Right hindlimb (tissue), 1 donor: ENCODE measurements around the gene TMEM135.
"Not testable (repeated sequence)": the region's sequence is repeated elsewhere in the genome, so short reads cannot be mapped to it uniquely, and the experiment has no call there.

Experiments
- DNase-seq: peaks from one replicate; pipeline ENCODE4 v3.0.0-alpha.2; 2018

TMEM135 gene

GRCh38 chr11:87263979-87264378, 226.2 kb downstream of the TMEM135 start:
- DNase-seq, result no peak

- no peak for DNase-seq
Observed at GRCh38 chr11:87265132-87265531, 227.4 kb downstream of the TMEM135 start.

GRCh38 chr11:87265979-87266378, 228.2 kb downstream of the TMEM135 start:
- DNase-seq, result no peak

GRCh38 chr11:87266751-87267150, 229.0 kb downstream of the TMEM135 start:
- no peak for DNase-seq

- not testable (repeated sequence) for DNase-seq
Observed at GRCh38 chr11:87271951-87272350, 234.2 kb downstream of the TMEM135 start.

GRCh38 chr11:87275176-87275575, 237.4 kb downstream of the TMEM135 start:
- DNase-seq, result no peak

GRCh38 chr11:87280143-87280542, 242.4 kb downstream of the TMEM135 start:
- DNase-seq, result no peak

- DNase-seq, result no peak
Observed at GRCh38 chr11:87281496-87281895, 243.8 kb downstream of the TMEM135 start.

- peak; percentile 46 for DNase-seq
Observed at GRCh38 chr11:87284306-87284705, 246.6 kb downstream of the TMEM135 start.

GRCh38 chr11:87285674-87286073, 247.9 kb downstream of the TMEM135 start:
- not testable (repeated sequence) for DNase-seq

GRCh38 chr11:87286338-87286737, 248.6 kb downstream of the TMEM135 start:
- no peak for DNase-seq

GRCh38 chr11:87290304-87290922, 252.7 kb downstream of the TMEM135 start:
- no peak for DNase-seq

- no peak for DNase-seq
Observed at GRCh38 chr11:87292598-87292997, 254.9 kb downstream of the TMEM135 start.

- no peak for DNase-seq
Observed at GRCh38 chr11:87295237-87295636, 257.5 kb downstream of the TMEM135 start.

- no peak for DNase-seq
Observed at GRCh38 chr11:87296627-87297026, 258.9 kb downstream of the TMEM135 start.

- DNase-seq, result no peak
Observed at GRCh38 chr11:87298155-87298554, 260.4 kb downstream of the TMEM135 start.

- no peak for DNase-seq
Observed at GRCh38 chr11:87299041-87299481, 261.3 kb downstream of the TMEM135 start.

- no peak for DNase-seq
Observed at GRCh38 chr11:87300640-87301380, 263.1 kb downstream of the TMEM135 start.

- no peak for DNase-seq
Observed at GRCh38 chr11:87301785-87302540, 264.2 kb downstream of the TMEM135 start.

GRCh38 chr11:87304412-87304811, 266.7 kb downstream of the TMEM135 start:
- no peak for DNase-seq

- DNase-seq, result no peak
Observed at GRCh38 chr11:87306262-87306851, 268.6 kb downstream of the TMEM135 start.

GRCh38 chr11:87307101-87307500, 269.4 kb downstream of the TMEM135 start:
- no peak for DNase-seq

- DNase-seq, result no peak
Observed at GRCh38 chr11:87315229-87315628, 277.5 kb downstream of the TMEM135 start.
